Uterus (tissue), 2 donors: Measurements from ENCODE around the gene CLCN1.

Experiments used
- CTCF ChIP-seq, 4 experiments: fragments of 200-600 bp in 2 of 4; fragments of 450-650 bp in 2 of 4; sonication (generic) in 2 of 4; IDR thresholded peaks; one replicate each; pipeline ENCODE4 v1.5.1; 2016 to 2019; ENCODE audit warnings: antibody characterized with exemption in 4 of 4, mild to moderate bottlenecking in 2 of 4, moderate library complexity in 1 of 4
- POLR2A ChIP-seq, 2 donors: fragments of 450-650 bp; IDR thresholded peaks; one replicate each; pipeline ENCODE4 v1.6.1; 2016; ENCODE audit warnings: antibody characterized with exemption in 2 of 2, mild to moderate bottlenecking in 1 of 2, moderate library complexity in 1 of 2

GRCh38 chr7:143287935-143288826 is 27.7 kb upstream of the CLCN1 start, which contains the start of gene CASP2:
- TF ChIP-seq POLR2A (IDR thresholded peaks at IDR 0.05) (peak; percentile 47 to 79), CTCF (IDR thresholded peaks at IDR 0.05) (peak; percentile 19 to 49 (median 26))
